Chondrocyte (in vitro differentiated cells): ENCODE data around the gene SAMD11. TPM values are rescaled to one million over a fixed set of nuclear protein-coding genes. Genes with fewer than 3 reads are reported as not detected.

Experiments used
- DNase-seq: peaks from one replicate; pipeline ENCODE4 v3.0.0; 2021; ENCODE audit warnings: mixed read lengths, low spot score
- H3K27ac Mint-ChIP-seq: one replicate; pipeline ENCODE4 v1.8.0; 2021; ENCODE audit warnings: mild to moderate bottlenecking, moderate library complexity, mixed read lengths; ENCODE audit not compliant: unreplicated experiment
- H3K27me3 Mint-ChIP-seq: 2 replicates; pipeline ENCODE4 v1.8.0; 2021; ENCODE audit warnings: low read depth, mixed read lengths
- H3K36me3 Mint-ChIP-seq: 2 replicates; pipeline ENCODE4 v1.8.0; 2021; ENCODE audit warnings: low read depth, mixed read lengths
- H3K4me1 Mint-ChIP-seq: 2 replicates; pipeline ENCODE4 v1.8.0; 2021; ENCODE audit warnings: low read depth, mild to moderate bottlenecking, mixed read lengths
- H3K4me3 Mint-ChIP-seq: one replicate; pipeline ENCODE4 v1.8.0; 2021; ENCODE audit warnings: mild to moderate bottlenecking, moderate library complexity, mixed read lengths; ENCODE audit not compliant: unreplicated experiment
- H3K9me3 Mint-ChIP-seq: 2 replicates; pipeline ENCODE4 v1.8.0; 2021; ENCODE audit warnings: low read depth, mixed read lengths
- CTCF ChIP-seq: fragments of 200-600 bp; sonication (generic); IDR thresholded peaks from 2 replicates; pipeline ENCODE4 v1.5.0; 2021; ENCODE audit warnings: antibody characterized with exemption, mild to moderate bottlenecking, moderate library complexity
- total RNA-seq: library from RNA; stranded (reverse); gene quantifications from 3 replicates; pipeline ENCODE4 v1.2.1, GENCODE V29; 2021

Gene SAMD11
- total RNA-seq, 1 donor from 2014 or later, result 3.4 TPM

GRCh38 chr1:904310-904950, 19.3 kb upstream of the SAMD11 start:
- peak overlapping the region; percentile 69 for H3K27ac Mint-ChIP-seq
- peak overlapping the region; percentile 64 for H3K4me3 Mint-ChIP-seq
- H3K4me1 Mint-ChIP-seq, result peaks cover 13% of the 10 kb centered on the region
- H3K9me3 Mint-ChIP-seq, result no peaks in the 10 kb centered on the region
- peaks cover 6% of the 10 kb centered on the region for H3K27me3 Mint-ChIP-seq
- peak; percentile 88 for DNase-seq
- TF ChIP-seq CTCF, result peak; percentile 89
- no peaks in the 10 kb centered on the region for H3K36me3 Mint-ChIP-seq

- Mint-ChIP-seq H3K27ac (peak overlapping the region; percentile 57), H3K4me1 (peaks cover 13% of the 10 kb centered on the region), H3K9me3 (no peaks in the 10 kb centered on the region), H3K36me3 (no peaks in the 10 kb centered on the region), H3K27me3 (peaks cover 3% of the 10 kb centered on the region), H3K4me3 (peak overlapping the region; percentile 73)
- peak; percentile 88 for DNase-seq
- TF ChIP-seq CTCF, result no peak
These were observed 18.5 kb upstream of the SAMD11 start for GRCh38 chr1:905071-905749.

- TF ChIP-seq CTCF, result no peak
- no peak overlapping the region for H3K27ac Mint-ChIP-seq
- H3K4me3 Mint-ChIP-seq, result no peak overlapping the region
- no peaks in the 10 kb centered on the region for H3K9me3 Mint-ChIP-seq
- DNase-seq, result peak; percentile 79
- peaks cover 14% of the 10 kb centered on the region for H3K4me1 Mint-ChIP-seq
- H3K36me3 Mint-ChIP-seq, result no peaks in the 10 kb centered on the region
- no peaks in the 10 kb centered on the region for H3K27me3 Mint-ChIP-seq
These were observed 17.7 kb upstream of the SAMD11 start for GRCh38 chr1:905811-906599.

GRCh38 chr1:906600-907420, 16.9 kb upstream of the SAMD11 start:
- Mint-ChIP-seq H3K4me1 (peaks cover 16% of the 10 kb centered on the region), H3K27ac (no peak overlapping the region), H3K27me3 (peaks cover 3% of the 10 kb centered on the region), H3K4me3 (no peak overlapping the region), H3K9me3 (no peaks in the 10 kb centered on the region), H3K36me3 (no peaks in the 10 kb centered on the region)
- DNase-seq, result peak; percentile 83
- no peak for TF ChIP-seq CTCF
